Breast epithelium (tissue), 4 donors: Measurements from ENCODE around the gene FKBP2. TPM values are rescaled to one million over a fixed set of nuclear protein-coding genes. Genes with fewer than 3 reads are reported as not detected.

Source experiments
- DNase-seq, 2 donors: peaks; one replicate each; pipeline ENCODE4 v3.0.0-alpha.2; 2019; ENCODE audit warnings: low spot score in 2 of 2
- H3K27ac ChIP-seq, 2 donors: fragments of 200-600 bp; sonication (generic) in 1 of 2; one replicate each; pipeline ENCODE4 v1.5.1; 2016 to 2019; ENCODE audit warnings: mild to moderate bottlenecking in 1 of 2
- H3K27me3 ChIP-seq, 2 donors: fragments of 200-600 bp; sonication (generic) in 1 of 2; one replicate each; pipeline versions ENCODE4 v1.5.1 to v1.6.0; 2017 to 2019; ENCODE audit warnings: control low read depth in 1 of 2, mild to moderate bottlenecking in 1 of 2
- H3K36me3 ChIP-seq: fragments of 200-600 bp; one replicate; pipeline ENCODE4 v1.5.1; 2019
- H3K4me1 ChIP-seq, 2 donors: fragments of 200-600 bp; sonication (generic); one replicate each; pipeline ENCODE4 v1.5.1; 2016 to 2019; ENCODE audit warnings: control low read depth in 1 of 2
- H3K4me3 ChIP-seq, 3 donors: fragments of 200-600 bp; sonication (generic); 1 replicate in 2 of 3; 2 replicates in 1 of 3; pipeline ENCODE4 v1.5.1; 2016 to 2019; ENCODE audit warnings: mild to moderate bottlenecking in 3 of 3, moderate library complexity in 2 of 3
- H3K9me3 ChIP-seq, 2 donors: fragments of 200-600 bp; sonication (generic) in 1 of 2; one replicate each; pipeline ENCODE4 v1.5.1; 2016 to 2019; ENCODE audit warnings: control low read depth in 1 of 2
- CTCF ChIP-seq, 3 donors: fragments of 450-650 bp; IDR thresholded peaks; one replicate each; pipeline ENCODE4 v1.5.1; 2016 to 2017; ENCODE audit warnings: antibody characterized with exemption in 3 of 3, mild to moderate bottlenecking in 3 of 3, moderate library complexity in 3 of 3
- POLR2A ChIP-seq: fragments of 450-650 bp; IDR thresholded peaks from one replicate; pipeline ENCODE4 v1.6.1; 2016; ENCODE audit warnings: antibody characterized with exemption, mild to moderate bottlenecking, moderate library complexity
- POLR2AphosphoS5 ChIP-seq, 3 donors: sonication (generic); formaldehyde crosslinking; IDR thresholded peaks; one replicate each; pipeline ENCODE4 v1.6.1; 2017; ENCODE audit warnings: antibody characterized with exemption in 3 of 3
- intact Hi-C: fragments of 100-400 bp; cut with DNase I; formaldehyde crosslinking; loops from one replicate; pipeline ENCODE4 v1.15.1; 2023; ENCODE audit warnings: low total_unique reads
- total RNA-seq, 3 donors: library from RNA; depleted of rRNA; stranded (reverse); fragments of >200 nt; gene quantifications; one replicate each; pipeline ENCODE4 v1.1.0, GENCODE V29; 2016

The FKBP2 gene
- total RNA-seq, 3 donors from 2014 or later, result 51.4 to 77.3 (median 54.6) TPM

GRCh38 chr11:64263021-64263946 is 22.4 kb downstream of the FKBP2 start:
- H3K27ac ChIP-seq, result no peak overlapping the region
- TF ChIP-seq POLR2AphosphoS5 (IDR thresholded peaks at IDR 0.05), result no peak
- TF ChIP-seq CTCF (IDR thresholded peaks at IDR 0.05), result no peak
- no peak for TF ChIP-seq POLR2A

GRCh38 chr11:64263947-64264317 is 23.0 kb downstream of the FKBP2 start:
- peaks cover 6 to 16% of the 10 kb centered on the region in 2 donors for H3K4me1 ChIP-seq
- TF ChIP-seq POLR2A (no peak), POLR2AphosphoS5 (IDR thresholded peaks at IDR 0.05) (no peak), CTCF (IDR thresholded peaks at IDR 0.05) (no peak)
- no peaks in the 10 kb centered on the region for H3K36me3 ChIP-seq
- H3K4me3 ChIP-seq, result no peak overlapping the region
- no peaks in the 10 kb centered on the region for H3K9me3 ChIP-seq
- no peak overlapping the region for H3K27ac ChIP-seq
- intact Hi-C loops, result no loop called here
- no peaks in the 10 kb centered on the region for H3K27me3 ChIP-seq
- DNase-seq, result no peak

More at GRCh38 chr11:64263021-64263946, 22.4 kb downstream of the FKBP2 start:
- intact Hi-C loops, result no loop called here
- H3K36me3 ChIP-seq, result no peaks in the 10 kb centered on the region
- no peak for DNase-seq
- H3K4me1 ChIP-seq, result peaks cover 1 to 10% of the 10 kb centered on the region in 2 donors
- no peaks in the 10 kb centered on the region for H3K27me3 ChIP-seq
- no peak overlapping the region for H3K4me3 ChIP-seq
- H3K9me3 ChIP-seq, result no peaks in the 10 kb centered on the region

DNA sequence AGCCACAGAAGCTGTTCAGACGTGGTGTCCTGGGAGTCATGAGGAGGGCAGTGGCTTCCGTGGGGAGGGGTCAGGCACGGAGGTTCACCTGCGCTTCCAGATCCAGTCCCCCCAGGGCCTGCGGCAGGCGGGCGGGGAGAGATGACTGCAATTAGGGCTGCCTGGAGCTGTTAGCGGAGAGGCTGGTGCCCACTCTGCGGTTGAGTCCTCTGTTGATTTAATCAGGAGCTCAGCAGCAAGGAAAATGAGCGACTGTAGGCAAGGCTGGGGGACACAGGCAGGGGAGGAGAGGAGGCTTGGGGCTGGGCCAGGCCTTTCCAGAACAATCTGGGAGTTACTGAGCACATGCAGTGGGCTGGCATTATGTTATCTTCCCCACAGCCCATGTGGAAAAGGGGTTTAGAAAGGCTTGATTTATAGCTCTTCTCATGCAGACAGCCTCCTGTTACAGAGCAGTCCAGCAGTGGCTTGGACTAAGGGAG is 23.5 kb downstream of the FKBP2 start:
- no peak for DNase-seq
- Histone ChIP-seq H3K4me1 (peaks cover 6 to 18% of the 10 kb centered on the region in 2 donors), H3K27me3 (no peaks in the 10 kb centered on the region), H3K27ac (no peak overlapping the region), H3K4me3 (no peak overlapping the region), H3K9me3 (no peaks in the 10 kb centered on the region), H3K36me3 (no peaks in the 10 kb centered on the region)
- intact Hi-C loops, result no loop called here
- TF ChIP-seq CTCF (IDR thresholded peaks at IDR 0.05) (no peak), POLR2AphosphoS5 (IDR thresholded peaks at IDR 0.05) (no peak), POLR2A (no peak)

GRCh38 chr11:64265176-64266160 is 24.6 kb downstream of the FKBP2 start:
- H3K4me1 ChIP-seq, result peaks cover 6 to 18% of the 10 kb centered on the region in 2 donors
- no peaks in the 10 kb centered on the region for H3K36me3 ChIP-seq
- H3K9me3 ChIP-seq, result no peaks in the 10 kb centered on the region
- no peak overlapping the region for H3K27ac ChIP-seq
- DNase-seq, result no peak
- no peaks in the 10 kb centered on the region for H3K27me3 ChIP-seq
- intact Hi-C loops, result loop anchor here (5.0 kb wide), 1 partner anchor 678 kb away; no protein-coding TSS in a partner anchor
- no peak for TF ChIP-seq POLR2A
- TF ChIP-seq POLR2AphosphoS5 (IDR thresholded peaks at IDR 0.05), result no peak
- TF ChIP-seq CTCF (IDR thresholded peaks at IDR 0.05), result no peak
- H3K4me3 ChIP-seq, result no peak overlapping the region
